Measurements from ENCODE around the gene RAD51B. TPM values are rescaled to one million over a fixed set of nuclear protein-coding genes. Genes with fewer than 3 reads are reported as not detected.
A peak's percentile ranks its signal among the peaks of the same experiment; 100 is the strongest.

The RAD51B gene
- total RNA-seq, 1 experiment from 2014 or later: 16.7 TPM

- peak overlapping the region; percentile 21 to 63 (median 61); a peak in 3 of 7 replicates for H3K27ac Mint-ChIP-seq
- peaks cover 8 to 9% of the 10 kb centered on the region in 2 experiments; a peak in 4 of 5 replicates for H3K9me3 Mint-ChIP-seq
- WGBS (ENCODE audit: extremely low coverage, insufficient read length, low lambda C conversion rate): no CpG with 5 or more reads among the region's 11 CpGs
Measured at GRCh38 chr14:68450391-68451120, 631.0 kb downstream of the RAD51B start.

More at GRCh38 chr14:68450391-68451120, 631.0 kb downstream of the RAD51B start:
- no peak overlapping the region for H2AFZ ChIP-seq (ENCODE audit: low read length)
- no peak overlapping the region for H4K8ac ChIP-seq (replicated peaks; ENCODE audit: insufficient read length, low read depth, low read length)
- H3K27ac ChIP-seq (ENCODE audit: insufficient read length, low read depth, low read length): no peak overlapping the region
- no peaks in the 10 kb centered on the region for H4K20me1 ChIP-seq (ENCODE audit: control insufficient read depth, insufficient read depth, insufficient read length)
- H3K4me2 ChIP-seq (ENCODE audit: insufficient read depth, insufficient read length, low read length): no peak overlapping the region
- H3K18ac ChIP-seq (ENCODE audit: insufficient read length, low read depth, low read length): no peak overlapping the region
- H3K9me3 ChIP-seq (ENCODE audit: control insufficient read depth, low read depth, low read length): no peaks in the 10 kb centered on the region
- no peak overlapping the region for H3T11ph ChIP-seq (ENCODE audit: low read length)
- no peak overlapping the region for H2BK5ac ChIP-seq (ENCODE audit: insufficient read length, low read length)
- no peak overlapping the region for H2BK120ac ChIP-seq (ENCODE audit: low read depth, low read length, poor library complexity, severe bottlenecking)
- no peak overlapping the region for H3K23ac ChIP-seq (ENCODE audit: insufficient read length, low read depth, low read length)
- H3K36me3 Mint-ChIP-seq (ENCODE audit: insufficient read depth in 1 of 3, low read depth in 3 of 3): peaks cover 8 to 15% (median 9%) of the 10 kb centered on the region in 3 experiments
- no peak for TF ChIP-seq CTCF (conservative IDR thresholded peaks at IDR 0.05)
- no peaks in the 10 kb centered on the region; the same call in 1 of the 2 replicates for H3K27me3 Mint-ChIP-seq (ENCODE audit: low read depth)
- H3K79me1 ChIP-seq (ENCODE audit: insufficient read depth, low read depth, low read length, poor library complexity, severe bottlenecking): no peaks in the 10 kb centered on the region
- H2AK5ac ChIP-seq (ENCODE audit: insufficient read length, low read length): no peak overlapping the region
- no peak overlapping the region for H3K14ac ChIP-seq (ENCODE audit: insufficient read depth, low read length)
- H3K4me3 Mint-ChIP-seq: no peak overlapping the region
- no peak for DNase-seq
- H2BK12ac ChIP-seq (ENCODE audit: insufficient read length, low read depth, low read length): peak overlapping the region; percentile 41
- H3K4me1 ChIP-seq (ENCODE audit: insufficient read depth, low read length): peaks cover 2% of the 10 kb centered on the region
- no peak overlapping the region for H2BK20ac ChIP-seq (ENCODE audit: low read depth, low read length, poor library complexity, severe bottlenecking)
- no peak overlapping the region for H2BK15ac ChIP-seq (ENCODE audit: low read depth, low read length)
- no peaks in the 10 kb centered on the region for H3K23me2 ChIP-seq (ENCODE audit: insufficient read length, low read depth, low read length, poor library complexity, severe bottlenecking)
- H3K4me1 Mint-ChIP-seq: peaks cover 36 to 40% of the 10 kb centered on the region in 2 experiments
- no peaks in the 10 kb centered on the region for H3K27me3 ChIP-seq (ENCODE audit: insufficient read depth, low read length)
- H4K5ac ChIP-seq (ENCODE audit: insufficient read length, low read depth, low read length): no peak overlapping the region
- H3K56ac ChIP-seq (ENCODE audit: insufficient read length, low read depth, low read length): no peak overlapping the region
- H4K91ac ChIP-seq (ENCODE audit: insufficient read length, low read depth, low read length): no peak overlapping the region
- H3K9ac ChIP-seq (ENCODE audit: extremely low read depth, insufficient read length, low read length): no peak overlapping the region
- no peaks in the 10 kb centered on the region for H3K79me2 ChIP-seq (ENCODE audit: insufficient read depth, low read length)
- no peak overlapping the region for H3K4ac ChIP-seq (ENCODE audit: low read depth, low read length)
